Spleen (tissue), 11 donors: ENCODE measurements around the gene TACC2. TPM values are rescaled to one million over a fixed set of nuclear protein-coding genes. Genes with fewer than 3 reads are reported as not detected.

Source experiments
- DNase-seq: peaks from one replicate; pipeline ENCODE4 v3.0.0-alpha.2; 2020
- H3K27ac ChIP-seq, 8 donors: fragments of 200-600 bp; sonication (generic) in 7 of 8; 1 replicate in 4 of 8; 2 replicates in 4 of 8; pipeline versions ENCODE4 v1.5.0 to v1.8.0; 2016 to 2021; ENCODE audit warnings: inconsistent platforms in 4 of 8, mild to moderate bottlenecking in 4 of 8, moderate library complexity in 1 of 8
- H3K27me3 ChIP-seq, 7 donors: fragments of 200-600 bp; sonication (generic) in 6 of 7; replicated peaks in 1 of 7; 1 replicate in 4 of 7; 2 replicates in 3 of 7; pipeline versions ENCODE4 v1.5.0 to v1.8.0; 2016 to 2021; ENCODE audit warnings: inconsistent platforms in 3 of 7, mild to moderate bottlenecking in 1 of 7
- H3K36me3 ChIP-seq, 6 donors: fragments of 200-600 bp; sonication (generic) in 5 of 6; 1 replicate in 4 of 6; 2 replicates in 2 of 6; pipeline versions ENCODE4 v1.5.0 to v1.8.0; 2016 to 2021; ENCODE audit warnings: inconsistent platforms in 2 of 6
- H3K4me1 ChIP-seq, 6 donors: fragments of 200-600 bp; sonication (generic) in 5 of 6; 1 replicate in 3 of 6; 2 replicates in 3 of 6; pipeline versions ENCODE4 v1.5.0 to v1.8.0; 2016 to 2021; ENCODE audit warnings: inconsistent platforms in 3 of 6
- H3K4me3 ChIP-seq, 8 donors: fragments of 200-600 bp; sonication (generic) in 7 of 8; 1 replicate in 4 of 8; 2 replicates in 4 of 8; pipeline versions ENCODE4 v1.5.0 to v1.8.0; 2016 to 2021; ENCODE audit warnings: inconsistent platforms in 4 of 8, mild to moderate bottlenecking in 4 of 8, moderate library complexity in 2 of 8
- H3K9me3 ChIP-seq, 8 donors: fragments of 200-600 bp; sonication (generic) in 7 of 8; 1 replicate in 4 of 8; 2 replicates in 4 of 8; pipeline versions ENCODE4 v1.5.0 to v1.8.0; 2016 to 2021; ENCODE audit warnings: inconsistent platforms in 4 of 8
- POLR2A ChIP-seq, 3 donors: fragments of 450-650 bp; IDR thresholded peaks; one replicate each; pipeline ENCODE4 v1.5.1; 2017; ENCODE audit warnings: antibody characterized with exemption in 3 of 3, mild to moderate bottlenecking in 1 of 3
- POLR2AphosphoS5 ChIP-seq, 3 donors: sonication (generic); formaldehyde crosslinking; IDR thresholded peaks; one replicate each; pipeline ENCODE4 v1.5.1; 2017; ENCODE audit warnings: antibody characterized with exemption in 3 of 3
- WGBS, 5 donors: extraction: QIAGEN DNeasy Blood & Tissue Kit in 3 of 5; methylation state at CpG; one replicate each; pipeline versions ENCODE4 v1.1.5 to v1.1.7; 2013 to 2018; 5-methylcytosine and 5-hydroxymethylcytosine counted together
- intact Hi-C: fragments of 100-400 bp; cut with DNase I; formaldehyde crosslinking; loops from one replicate; pipeline ENCODE4 v1.15.0; 2023; ENCODE audit warnings: low total_unique reads
- polyA plus RNA-seq, 3 donors: library from polyadenylated mRNA; stranded (reverse); fragments of 200-250 nt; gene quantifications; one replicate each; pipeline ENCODE4 v1.2.1, GENCODE V29; 2013
- total RNA-seq, 7 donors: library from RNA; depleted of rRNA in 3 of 7; stranded (reverse); fragments of >200 nt in 3 of 7; fragmentation: NEBNext Ultra II Directional in 4 of 7; extraction: Animal tissue kit (Norgen Biotek cat#: 25700) in 4 of 7; gene quantifications; one replicate each; pipeline versions ENCODE4 v1.1.0 to v1.2.1, GENCODE V29; 2016 to 2021
- TF ChIP-seq, protein P1 (sequence below), 11 experiments: fragments of 200-600 bp in 7 of 11; fragments of 450-650 bp in 4 of 11; sonication (generic) in 4 of 11; IDR thresholded peaks in 8 of 11; conservative IDR thresholded peaks in 3 of 11; 1 replicate in 7 of 11; 2 replicates in 4 of 11; pipeline versions ENCODE4 v1.4.0 to v1.8.0; 2016 to 2021; ENCODE audit warnings: antibody characterized with exemption in 11 of 11, inconsistent platforms in 4 of 11, mild to moderate bottlenecking in 1 of 11
- donor health status: healthy with polysubstance abuse.
- donor health status: DM: no; HTN: no; CAD: no; lungs with moderate emphysema.
- donor health status: DM: no; HTN: no; CAD: no.
- donor health status: Bipolar disorder and iron deficiency.
- donor health status: healthy.
- donor health status: DM: no; HTN: no; CAD: no.
- donor health status: DM: yes; HTN: yes; CAD: no.

Gene TACC2
- total and polyA plus RNA-seq, 10 donors: 2.4 to 13.9 (median 4.5) TPM

DNA sequence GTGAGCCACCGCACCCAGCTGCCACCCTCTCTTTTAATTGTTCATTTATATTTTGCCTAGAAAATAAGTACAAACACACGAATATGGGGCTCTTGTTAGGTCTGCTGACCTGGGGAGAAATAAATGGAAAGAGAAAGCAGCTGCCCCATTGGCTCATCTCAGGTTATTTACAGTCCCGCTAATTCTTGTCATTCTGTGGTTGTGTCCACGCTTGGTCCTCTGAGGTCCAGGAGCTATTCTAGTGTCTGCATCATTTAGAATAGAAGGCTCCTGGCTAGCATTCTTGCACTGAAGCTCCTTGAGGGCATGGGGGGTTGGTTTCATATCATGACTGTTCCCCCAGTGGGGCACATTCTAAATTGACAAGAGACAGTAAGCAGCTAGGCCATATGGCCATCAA is 128.5 kb downstream of the TACC2 start:
- TF ChIP-seq POLR2AphosphoS5 (IDR thresholded peaks at IDR 0.05): no peak
- TF ChIP-seq, protein P1, sequence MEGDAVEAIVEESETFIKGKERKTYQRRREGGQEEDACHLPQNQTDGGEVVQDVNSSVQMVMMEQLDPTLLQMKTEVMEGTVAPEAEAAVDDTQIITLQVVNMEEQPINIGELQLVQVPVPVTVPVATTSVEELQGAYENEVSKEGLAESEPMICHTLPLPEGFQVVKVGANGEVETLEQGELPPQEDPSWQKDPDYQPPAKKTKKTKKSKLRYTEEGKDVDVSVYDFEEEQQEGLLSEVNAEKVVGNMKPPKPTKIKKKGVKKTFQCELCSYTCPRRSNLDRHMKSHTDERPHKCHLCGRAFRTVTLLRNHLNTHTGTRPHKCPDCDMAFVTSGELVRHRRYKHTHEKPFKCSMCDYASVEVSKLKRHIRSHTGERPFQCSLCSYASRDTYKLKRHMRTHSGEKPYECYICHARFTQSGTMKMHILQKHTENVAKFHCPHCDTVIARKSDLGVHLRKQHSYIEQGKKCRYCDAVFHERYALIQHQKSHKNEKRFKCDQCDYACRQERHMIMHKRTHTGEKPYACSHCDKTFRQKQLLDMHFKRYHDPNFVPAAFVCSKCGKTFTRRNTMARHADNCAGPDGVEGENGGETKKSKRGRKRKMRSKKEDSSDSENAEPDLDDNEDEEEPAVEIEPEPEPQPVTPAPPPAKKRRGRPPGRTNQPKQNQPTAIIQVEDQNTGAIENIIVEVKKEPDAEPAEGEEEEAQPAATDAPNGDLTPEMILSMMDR (IDR thresholded peaks at IDR 0.05 in 8 of 11, conservative IDR thresholded peaks at IDR 0.05 in 3 of 11): no peak
- TF ChIP-seq POLR2A (IDR thresholded peaks at IDR 0.05): no peak
- Histone ChIP-seq H3K27ac (no peak overlapping the region), H3K4me1 (peaks cover 0 to 24% (median 9%) of the 10 kb centered on the region in 6 donors), H3K36me3 (no peaks in the 10 kb centered on the region), H3K4me3 (no peak overlapping the region), H3K27me3 (peaks cover 0 to 33% (median 18%) of the 10 kb centered on the region in 7 donors), H3K9me3 (no peaks in the 10 kb centered on the region)
- WGBS, 5 donors: 84 to 91% (median 87%) methylated on average over 4 of the region's 4 CpGs
- intact Hi-C loops: no loop called here
- DNase-seq: no peak

DNA sequence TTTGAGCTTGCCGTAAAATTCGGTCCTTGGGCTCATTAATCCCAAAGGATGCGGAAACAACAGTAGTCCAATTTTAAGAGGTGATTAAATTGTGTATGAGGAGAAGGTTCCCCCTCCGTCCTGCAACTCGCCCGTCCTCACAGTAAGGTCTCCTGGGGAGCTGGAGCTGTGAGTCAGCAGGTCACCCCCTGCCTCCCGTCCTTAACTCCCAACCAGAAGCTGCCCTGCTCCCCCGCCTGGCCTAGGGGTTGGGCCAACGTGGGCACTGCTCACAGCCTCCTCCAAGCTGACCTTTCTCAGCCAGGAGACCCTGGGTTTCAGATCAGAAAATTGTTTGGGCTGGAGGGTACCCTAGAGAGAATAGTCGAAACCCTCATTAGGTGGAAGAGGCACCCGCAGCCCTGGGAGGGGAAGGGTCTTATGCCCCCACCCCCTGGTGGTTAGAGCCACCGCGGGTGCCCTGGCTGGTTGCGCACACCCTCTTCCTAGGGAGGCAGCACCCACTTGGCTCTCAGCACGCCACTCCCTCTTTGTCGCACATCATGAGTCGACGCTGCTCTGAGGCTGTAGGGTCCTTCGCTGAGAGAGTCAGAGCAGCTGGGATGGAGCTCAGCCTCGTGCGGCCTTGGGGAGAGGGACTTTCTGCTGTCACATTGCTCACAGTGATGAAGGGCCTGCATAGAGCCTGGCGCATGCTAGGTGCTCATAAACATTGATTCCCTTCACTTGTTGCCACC is 131.2 kb downstream of the TACC2 start:
- intact Hi-C loops: no loop called here
- 80 to 85% (median 83%) methylated on average over 17 to 22 of the region's 22 CpGs for WGBS, 5 donors
- Histone ChIP-seq H3K27ac (no peak overlapping the region), H3K27me3 (peaks cover 0 to 6% (median 0%) of the 10 kb centered on the region in 7 donors), H3K9me3 (no peaks in the 10 kb centered on the region), H3K36me3 (no peaks in the 10 kb centered on the region), H3K4me1 (no peaks in the 10 kb centered on the region), H3K4me3 (no peak overlapping the region)
- DNase-seq: no peak
- TF ChIP-seq, protein P1 (IDR thresholded peaks at IDR 0.05 in 8 of 11, conservative IDR thresholded peaks at IDR 0.05 in 3 of 11): no peak
- TF ChIP-seq POLR2AphosphoS5 (IDR thresholded peaks at IDR 0.05) (no peak), POLR2A (IDR thresholded peaks at IDR 0.05) (no peak)

DNA sequence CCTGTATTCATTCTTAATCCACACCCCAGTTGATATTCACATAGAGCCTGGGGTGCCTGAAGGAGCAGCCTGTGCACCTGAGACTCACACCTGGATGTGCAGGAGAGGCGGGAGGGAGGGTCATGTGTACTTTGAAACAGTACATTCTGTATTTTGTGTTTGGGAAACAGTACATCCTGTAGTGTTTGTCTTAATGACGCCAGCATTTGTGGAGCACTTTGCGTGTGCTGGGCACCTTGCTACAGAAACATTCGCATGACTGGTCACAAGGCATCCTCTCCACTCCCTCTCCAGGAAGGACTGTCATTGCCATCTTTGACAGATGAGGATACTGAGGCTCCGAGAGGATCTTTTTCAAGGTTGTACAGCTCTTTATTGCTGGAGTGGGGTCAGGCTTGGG is 132.1 kb downstream of the TACC2 start:
- Histone ChIP-seq H3K9me3 (no peaks in the 10 kb centered on the region), H3K27ac (no peak overlapping the region), H3K36me3 (no peaks in the 10 kb centered on the region), H3K4me1 (no peaks in the 10 kb centered on the region), H3K4me3 (no peak overlapping the region), H3K27me3 (no peaks in the 10 kb centered on the region)
- TF ChIP-seq, protein P1 (IDR thresholded peaks at IDR 0.05 in 8 of 11, conservative IDR thresholded peaks at IDR 0.05 in 3 of 11): no peak
- TF ChIP-seq POLR2A (IDR thresholded peaks at IDR 0.05) (no peak), POLR2AphosphoS5 (IDR thresholded peaks at IDR 0.05) (no peak)
- DNase-seq: no peak
- intact Hi-C loops: no loop called here
- WGBS, 5 donors: 84 to 91% (median 89%) methylated on average over 5 of the region's 5 CpGs

GRCh38 chr10:122122493-122122892 is 133.5 kb downstream of the TACC2 start:
- no peaks in the 10 kb centered on the region for H3K9me3 ChIP-seq
- H3K4me3 ChIP-seq: no peak overlapping the region
- intact Hi-C loops: no loop called here
- no peaks in the 10 kb centered on the region for H3K36me3 ChIP-seq
- 81 to 88% (median 84%) methylated on average over 8 of the region's 8 CpGs for WGBS, 5 donors
- peaks cover 0 to 7% (median 0%) of the 10 kb centered on the region in 6 donors for H3K4me1 ChIP-seq
- no peaks in the 10 kb centered on the region for H3K27me3 ChIP-seq
- no peak overlapping the region for H3K27ac ChIP-seq
- TF ChIP-seq, protein P1 (IDR thresholded peaks at IDR 0.05 in 8 of 11, conservative IDR thresholded peaks at IDR 0.05 in 3 of 11): no peak
- TF ChIP-seq POLR2AphosphoS5 (IDR thresholded peaks at IDR 0.05): no peak
- no peak for TF ChIP-seq POLR2A (IDR thresholded peaks at IDR 0.05)
- DNase-seq: no peak
